Neural cell (in vitro differentiated cells): ENCODE results near the gene CAMK2B.

Source experiments
- CTCF ChIP-seq: fragments of 450-650 bp; IDR thresholded peaks from 2 replicates; pipeline ENCODE4 v1.5.1; 2014; ENCODE audit warnings: antibody characterized with exemption, mild to moderate bottlenecking, moderate library complexity; ENCODE audit not compliant: poor library complexity, severe bottlenecking
- EP300 ChIP-seq: fragments of 450-650 bp; conservative IDR thresholded peaks from 2 replicates; pipeline ENCODE4 v1.6.1; 2014; ENCODE audit warnings: antibody characterized with exemption, mild to moderate bottlenecking, moderate library complexity; ENCODE audit not compliant: poor library complexity, severe bottlenecking
- EZH2 ChIP-seq: fragments of 200-600, 300-800 bp; shearing (Covaris generic), sonication (generic); IDR thresholded peaks from 2 replicates; pipeline ENCODE4 v1.6.1; 2014; ENCODE audit warnings: antibody characterized with exemption, low read length, borderline replicate concordance, mild to moderate bottlenecking; ENCODE audit not compliant: insufficient read depth, poor library complexity, severe bottlenecking
- MXI1 ChIP-seq: fragments of 450-650 bp; conservative IDR thresholded peaks from 2 replicates; pipeline ENCODE4 v1.6.1; 2014; ENCODE audit warnings: antibody characterized with exemption, mild to moderate bottlenecking; ENCODE audit not compliant: poor library complexity, severe bottlenecking
- POLR2AphosphoS5 ChIP-seq: IDR thresholded peaks from 2 replicates; pipeline ENCODE4 v1.6.1; 2012
- RAD21 ChIP-seq: fragments of 450-650 bp; conservative IDR thresholded peaks from 2 replicates; pipeline ENCODE4 v1.6.1; 2014; ENCODE audit warnings: antibody characterized with exemption, mild to moderate bottlenecking, moderate library complexity
- REST ChIP-seq: IDR thresholded peaks from 2 replicates; pipeline ENCODE4 v1.6.1; 2012; ENCODE audit warnings: borderline replicate concordance
- SMC3 ChIP-seq: fragments of 450-650 bp; conservative IDR thresholded peaks from 2 replicates; pipeline ENCODE4 v1.6.1; 2014; ENCODE audit warnings: antibody characterized with exemption, mild to moderate bottlenecking, moderate library complexity; ENCODE audit not compliant: poor library complexity
- TAF1 ChIP-seq: IDR thresholded peaks from 2 replicates; pipeline ENCODE4 v1.6.1; 2012; ENCODE audit warnings: low read depth

DNA sequence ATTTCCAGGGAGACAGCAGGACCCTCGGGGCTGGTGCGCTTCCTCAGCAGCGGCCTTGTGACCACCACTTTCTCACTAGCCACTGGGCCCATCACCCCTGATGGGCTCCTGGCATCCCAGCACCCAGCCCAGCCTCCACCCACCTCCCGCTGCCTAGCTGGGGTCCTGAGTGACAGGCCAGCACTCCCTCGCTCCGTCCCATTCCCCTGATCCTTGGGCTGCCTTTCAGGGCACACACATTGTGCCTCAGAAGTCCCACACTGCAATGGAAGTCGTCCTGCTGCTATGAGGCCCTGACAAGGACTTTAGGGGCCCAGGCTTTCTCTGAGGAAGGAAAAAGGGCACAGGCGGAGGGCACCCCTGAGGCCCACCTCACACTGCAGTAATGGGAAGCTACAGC is 12.4 kb downstream of the CAMK2B start:
- TF ChIP-seq MXI1 (no peak), REST (no peak), EP300 (no peak), CTCF (no peak), SMC3 (no peak), EZH2 (no peak), RAD21 (no peak), POLR2AphosphoS5 (no peak), TAF1 (no peak)
